Measurements from ENCODE around the gene PFKFB4. TPM values are rescaled to one million over a fixed set of nuclear protein-coding genes. Genes with fewer than 3 reads are reported as not detected.

The PFKFB4 gene
- total RNA-seq (4.7 TPM), polyA plus RNA-seq (2.4 TPM)

DNA sequence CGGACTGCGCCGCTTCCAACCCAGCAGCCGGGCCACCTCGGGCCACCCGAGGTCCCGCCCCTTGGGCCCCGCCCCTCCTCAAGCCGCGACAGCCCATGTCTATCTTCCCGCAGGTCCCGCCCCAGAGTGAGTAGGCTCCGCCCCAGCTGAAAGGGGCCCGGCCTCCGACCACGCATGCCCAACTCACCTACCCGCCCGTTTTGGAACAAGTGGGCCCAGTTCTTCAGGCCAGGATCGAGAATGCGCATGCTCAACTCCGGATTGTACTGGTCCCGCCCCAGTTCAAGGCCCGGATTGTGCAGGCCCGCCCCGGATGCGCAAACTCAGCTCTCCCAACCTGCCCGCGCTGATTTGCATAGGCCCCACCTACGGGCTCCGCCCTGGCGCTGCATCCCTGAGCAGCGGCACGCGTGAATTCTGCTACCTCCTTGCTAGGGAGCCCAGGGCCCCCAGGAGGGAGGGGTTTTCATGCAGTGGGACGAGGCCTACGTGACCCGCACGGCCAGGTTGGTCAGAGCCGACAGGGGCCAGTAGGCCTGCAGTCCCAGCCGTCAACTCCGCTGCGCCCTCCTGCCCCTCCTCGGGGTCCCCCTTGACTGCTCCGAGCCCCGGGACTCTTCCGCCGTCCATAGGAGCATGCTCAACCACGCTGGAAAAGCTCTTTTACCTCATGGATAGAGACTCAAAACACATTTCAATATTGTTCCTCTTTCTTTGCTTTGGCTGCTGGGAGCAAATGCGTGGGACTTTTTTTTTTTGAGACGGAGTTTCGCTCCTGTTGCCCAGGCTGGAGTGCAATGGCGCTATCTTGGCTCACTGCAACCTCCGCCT is at the start of gene PFKFB4:
Gene PFKFB4 (minus strand): TSS at position 8 of the 831 bp plus-strand sequence. CDS start 26 bp downstream, outside the sequence.
- no peaks in the 10 kb centered on the region for H3K36me3 ChIP-seq (ENCODE audit: insufficient read depth)
- no peaks in the 10 kb centered on the region for H3K4me1 ChIP-seq (ENCODE audit: insufficient read depth)
- WGBS, result under 1% methylated on average over 53 of the region's 53 CpGs
- no peak within 1 kb of the TSS for H3K27ac ChIP-seq (ENCODE audit: low read depth)
- peak within 1 kb of the TSS; percentile 47 for H3K4me3 ChIP-seq (ENCODE audit: low read depth, low read length)
- DNase-seq (ENCODE audit: extremely low spot score), result peak; percentile 99

DNA sequence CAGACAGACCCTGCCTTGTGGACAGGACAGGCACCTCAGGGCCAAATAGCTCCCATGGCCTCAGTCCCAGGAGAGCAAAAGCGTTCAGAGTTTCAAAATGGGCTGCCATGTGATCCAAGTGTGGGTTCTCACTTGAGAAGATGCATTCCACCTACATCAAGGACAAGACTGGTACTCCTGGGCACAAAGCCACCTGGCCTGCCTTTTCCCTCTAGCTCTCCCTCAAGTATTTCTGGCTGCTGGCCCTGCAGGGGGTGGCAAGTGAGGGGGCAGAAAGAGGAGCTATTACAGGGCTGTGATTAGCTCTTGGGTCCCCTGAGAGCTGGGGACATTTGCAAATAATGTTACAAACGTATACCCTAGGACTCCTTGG is 45.0 kb upstream of the PFKFB4 start:
- WGBS, result 78% methylated on average over 2 of the region's 2 CpGs
- no peak overlapping the region for H3K27ac ChIP-seq (ENCODE audit: low read depth)

GRCh38 chr3:48600711-48601621 is 44.4 kb upstream of the PFKFB4 start:
- WGBS, result 93% methylated on average over 19 of the region's 19 CpGs
- Histone ChIP-seq H3K4me1 (ENCODE audit: insufficient read depth) (no peaks in the 10 kb centered on the region), H3K27ac (ENCODE audit: low read depth) (no peak overlapping the region), H3K4me3 (ENCODE audit: low read depth, low read length) (no peak overlapping the region), H3K36me3 (ENCODE audit: insufficient read depth) (peaks cover 6% of the 10 kb centered on the region)
- DNase-seq (ENCODE audit: extremely low spot score), result no peak

More for the DNA sequence above, 45.0 kb upstream of the PFKFB4 start:
- no peaks in the 10 kb centered on the region for H3K4me1 ChIP-seq (ENCODE audit: insufficient read depth)
- H3K4me3 ChIP-seq (ENCODE audit: low read depth, low read length), result no peak overlapping the region
- DNase-seq (ENCODE audit: extremely low spot score), result no peak
- H3K36me3 ChIP-seq (ENCODE audit: insufficient read depth), result peaks cover 6% of the 10 kb centered on the region

DNA sequence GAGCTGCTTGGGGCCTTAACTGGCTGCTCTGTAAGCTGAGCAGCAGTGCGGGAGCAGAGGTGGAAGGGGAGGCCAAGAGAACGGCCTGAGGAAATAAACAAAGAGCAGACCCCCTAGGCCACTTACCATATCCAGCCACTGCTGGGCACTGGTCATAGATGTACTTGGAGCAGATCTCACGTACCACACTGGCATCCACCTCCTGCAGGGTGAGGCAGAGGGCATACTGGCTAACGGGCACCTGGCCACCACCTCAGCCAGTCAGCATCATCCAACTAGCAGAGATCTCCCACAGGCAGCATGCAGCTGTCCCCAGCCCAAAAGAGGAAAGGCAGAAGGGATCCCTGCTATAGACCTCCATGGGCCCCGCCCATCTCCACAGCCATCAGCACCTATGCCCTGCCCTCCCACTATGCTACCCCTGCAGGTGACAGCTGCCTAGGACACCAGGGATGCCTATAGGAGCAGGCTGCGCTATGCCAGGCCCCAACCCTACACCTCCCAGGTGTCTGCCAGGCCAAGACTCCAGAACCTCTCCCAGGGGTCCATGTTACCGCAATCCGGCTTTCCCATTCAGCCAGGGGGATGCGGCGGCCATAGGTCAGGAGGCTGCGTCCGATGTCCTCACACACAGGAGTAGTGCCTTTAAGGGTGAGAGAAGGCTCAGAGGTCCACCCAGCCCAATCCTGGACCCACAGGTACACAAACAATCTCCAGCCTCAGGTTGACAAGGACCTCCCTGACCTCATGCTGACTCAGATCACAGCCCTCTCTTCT is 43.1 kb upstream of the PFKFB4 start:
- peaks cover 4% of the 10 kb centered on the region for H3K36me3 ChIP-seq (ENCODE audit: insufficient read depth)
- WGBS, result 90% methylated on average over 12 of the region's 12 CpGs
- no peaks in the 10 kb centered on the region for H3K4me1 ChIP-seq (ENCODE audit: insufficient read depth)
- peak overlapping the region; percentile 51 for H3K27ac ChIP-seq (ENCODE audit: low read depth)
- DNase-seq (ENCODE audit: extremely low spot score), result no peak
- H3K4me3 ChIP-seq (ENCODE audit: low read depth, low read length), result no peak overlapping the region

GRCh38 chr3:48599077-48599501 is 42.5 kb upstream of the PFKFB4 start:
- H3K36me3 ChIP-seq (ENCODE audit: insufficient read depth), result peaks cover 4% of the 10 kb centered on the region
- peak overlapping the region; percentile 51 for H3K27ac ChIP-seq (ENCODE audit: low read depth)
- peak; percentile 65 for DNase-seq (ENCODE audit: extremely low spot score)
- no peak overlapping the region for H3K4me3 ChIP-seq (ENCODE audit: low read depth, low read length)
- WGBS, result 54% methylated on average over 11 of the region's 11 CpGs
- H3K4me1 ChIP-seq (ENCODE audit: insufficient read depth), result no peaks in the 10 kb centered on the region

GRCh38 chr3:48598323-48599076 is 41.9 kb upstream of the PFKFB4 start:
- no peaks in the 10 kb centered on the region for H3K4me1 ChIP-seq (ENCODE audit: insufficient read depth)
- no peak overlapping the region for H3K4me3 ChIP-seq (ENCODE audit: low read depth, low read length)
- peak; percentile 75 for DNase-seq (ENCODE audit: extremely low spot score)
- H3K27ac ChIP-seq (ENCODE audit: low read depth), result peak overlapping the region; percentile 69
- WGBS, result 21% methylated on average over 5 of the region's 5 CpGs
- H3K36me3 ChIP-seq (ENCODE audit: insufficient read depth), result peaks cover 4% of the 10 kb centered on the region

DNA sequence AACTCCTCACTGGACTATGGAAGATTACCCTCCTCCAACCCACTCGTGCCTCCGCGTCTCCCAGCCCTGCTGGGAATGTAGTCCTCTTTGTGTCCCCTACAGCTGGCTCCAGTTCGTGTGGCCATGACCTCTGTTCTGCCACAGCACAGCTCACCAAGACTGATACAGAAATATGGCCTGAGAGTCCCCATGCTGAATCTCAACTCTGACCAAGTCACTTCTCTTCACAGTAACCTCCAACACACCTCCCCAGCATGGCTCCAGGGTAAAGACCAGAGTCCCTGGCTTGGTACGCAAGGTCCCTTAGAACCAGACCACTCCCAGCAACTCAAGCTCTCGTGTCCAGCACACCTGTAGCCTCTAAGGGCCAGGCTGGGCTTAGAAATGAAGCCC is 40.8 kb upstream of the PFKFB4 start:
- 89% methylated on average over 6 of the region's 6 CpGs for WGBS
- Histone ChIP-seq H3K27ac (ENCODE audit: low read depth) (peak overlapping the region; percentile 69), H3K4me3 (ENCODE audit: low read depth, low read length) (no peak overlapping the region), H3K36me3 (ENCODE audit: insufficient read depth) (peaks cover 1% of the 10 kb centered on the region), H3K4me1 (ENCODE audit: insufficient read depth) (no peaks in the 10 kb centered on the region)
- DNase-seq (ENCODE audit: extremely low spot score), result no peak

- WGBS, result 74% methylated on average over 8 of the region's 8 CpGs
- H3K36me3 ChIP-seq (ENCODE audit: insufficient read depth), result peaks cover 1% of the 10 kb centered on the region
- no peak overlapping the region for H3K4me3 ChIP-seq (ENCODE audit: low read depth, low read length)
- no peaks in the 10 kb centered on the region for H3K4me1 ChIP-seq (ENCODE audit: insufficient read depth)
- H3K27ac ChIP-seq (ENCODE audit: low read depth), result peak overlapping the region; percentile 69
- no peak for DNase-seq (ENCODE audit: extremely low spot score)
Measured at GRCh38 chr3:48596676-48597407, 40.2 kb upstream of the PFKFB4 start.

DNA sequence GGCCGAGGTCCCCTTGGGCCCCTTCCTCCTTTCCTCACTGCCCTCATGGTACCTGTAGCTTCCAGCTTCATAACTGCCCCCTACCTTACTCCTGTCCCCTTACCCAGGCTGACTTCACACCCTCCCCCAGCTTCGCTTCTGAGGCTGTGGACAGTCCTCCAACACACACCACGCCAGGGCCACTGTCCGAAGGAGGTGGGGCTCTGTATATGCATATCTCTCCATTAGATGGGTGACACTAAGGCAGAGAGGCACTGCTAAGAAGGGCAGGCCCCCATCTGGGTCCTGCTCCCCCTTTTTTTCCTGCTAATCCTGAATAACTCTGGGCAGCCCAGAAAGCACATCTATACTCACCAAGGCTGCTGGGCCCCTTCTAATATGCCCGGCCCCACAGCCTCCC is 39.6 kb upstream of the PFKFB4 start:
- peak overlapping the region; percentile 39 for H3K27ac ChIP-seq (ENCODE audit: low read depth)
- no peak overlapping the region for H3K4me3 ChIP-seq (ENCODE audit: low read depth, low read length)
- H3K36me3 ChIP-seq (ENCODE audit: insufficient read depth), result peaks cover 1% of the 10 kb centered on the region
- DNase-seq (ENCODE audit: extremely low spot score), result no peak
- WGBS, result 77% methylated on average over 5 of the region's 5 CpGs
- no peaks in the 10 kb centered on the region for H3K4me1 ChIP-seq (ENCODE audit: insufficient read depth)

GRCh38 chr3:48595526-48596121 is 39.0 kb upstream of the PFKFB4 start:
- peak overlapping the region; percentile 39 for H3K27ac ChIP-seq (ENCODE audit: low read depth)
- peak; percentile 28 for DNase-seq (ENCODE audit: extremely low spot score)
- H3K4me3 ChIP-seq (ENCODE audit: low read depth, low read length), result no peak overlapping the region
- 22% methylated on average over 10 of the region's 10 CpGs for WGBS
- no peaks in the 10 kb centered on the region for H3K4me1 ChIP-seq (ENCODE audit: insufficient read depth)
- peaks cover 1% of the 10 kb centered on the region for H3K36me3 ChIP-seq (ENCODE audit: insufficient read depth)

DNA sequence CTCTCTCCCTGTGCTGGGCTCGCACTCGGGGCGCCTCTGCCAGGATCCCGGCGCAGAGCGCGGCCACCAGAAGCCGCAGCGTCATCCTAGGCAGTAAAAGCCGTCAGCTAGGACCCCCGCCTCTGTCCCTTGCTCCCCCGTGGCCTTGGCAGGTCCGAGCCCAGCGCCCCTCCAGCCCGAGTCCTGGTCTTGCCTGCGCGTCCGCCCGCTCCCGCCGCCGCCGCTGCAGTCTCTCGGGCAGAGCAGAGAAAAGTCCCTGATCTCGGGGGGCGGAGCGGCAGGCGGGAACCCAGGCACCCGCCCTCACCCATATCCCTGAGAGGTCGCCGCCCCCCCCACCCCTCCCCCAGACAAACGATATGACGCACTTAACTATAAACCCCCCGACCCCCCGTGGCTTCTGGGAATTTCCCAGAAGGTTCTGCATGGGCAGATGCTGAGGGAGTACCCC is 38.5 kb upstream of the PFKFB4 start, which contains the start of gene COL7A1:
Gene COL7A1 (minus strand): TSS at position 255 of the 451 bp plus-strand sequence. CDS start 170 bp downstream, at position 85.
- Histone ChIP-seq H3K4me3 (ENCODE audit: low read depth, low read length) (peak within 1 kb of the TSS; percentile 38), H3K4me1 (ENCODE audit: insufficient read depth) (no peaks in the 10 kb centered on the region), H3K27ac (ENCODE audit: low read depth) (peak within 1 kb of the TSS; percentile 39), H3K36me3 (ENCODE audit: insufficient read depth) (peaks cover 1% of the 10 kb centered on the region)
- WGBS, result 9% methylated on average over 35 of the region's 35 CpGs
- no peak for DNase-seq (ENCODE audit: extremely low spot score)
